ENCODE results near the gene CCDC80.

CCDC80 gene

GRCh38 chr3:112607863-112608262 is 33.1 kb downstream of the CCDC80 start:
- no peak for TF ChIP-seq CTCF (IDR thresholded peaks at IDR 0.05; ENCODE audit: insufficient read depth, low read length, poor library complexity, severe bottlenecking)
- Histone ChIP-seq H3K27me3 (replicated peaks; ENCODE audit: control insufficient read depth, insufficient read depth, low read length) (no peaks in the 10 kb centered on the region; the same call in 1 of the 2 replicates), H3K36me3 (ENCODE audit: control insufficient read depth, insufficient read depth, low read length) (no peaks in the 10 kb centered on the region), H3K4me3 (replicated peaks; ENCODE audit: low read depth, low read length) (no peak overlapping the region)
- no peak for DNase-seq (ENCODE audit: extremely low read depth, insufficient read length)

GRCh38 chr3:112606098-112606497 is 34.8 kb downstream of the CCDC80 start:
- no peak for TF ChIP-seq CTCF (IDR thresholded peaks at IDR 0.05; ENCODE audit: insufficient read depth, low read length, poor library complexity, severe bottlenecking)
- Histone ChIP-seq H3K4me3 (replicated peaks; ENCODE audit: low read depth, low read length) (no peak overlapping the region), H3K27me3 (replicated peaks; ENCODE audit: control insufficient read depth, insufficient read depth, low read length) (no peaks in the 10 kb centered on the region), H3K36me3 (ENCODE audit: control insufficient read depth, insufficient read depth, low read length) (no peaks in the 10 kb centered on the region)
- no peak for DNase-seq (ENCODE audit: extremely low read depth, insufficient read length)

- no peak for DNase-seq (ENCODE audit: extremely low read depth, insufficient read length)
- H3K4me3 ChIP-seq (replicated peaks; ENCODE audit: low read depth, low read length): no peak overlapping the region
- H3K27me3 ChIP-seq (replicated peaks; ENCODE audit: control insufficient read depth, insufficient read depth, low read length): no peaks in the 10 kb centered on the region
- TF ChIP-seq CTCF (IDR thresholded peaks at IDR 0.05; ENCODE audit: insufficient read depth, low read length, poor library complexity, severe bottlenecking): no peak
- H3K36me3 ChIP-seq (ENCODE audit: control insufficient read depth, insufficient read depth, low read length): no peaks in the 10 kb centered on the region
Measured at GRCh38 chr3:112605285-112605684, 35.7 kb downstream of the CCDC80 start.

GRCh38 chr3:112604536-112604935 is 36.4 kb downstream of the CCDC80 start:
- no peak for TF ChIP-seq CTCF (IDR thresholded peaks at IDR 0.05; ENCODE audit: insufficient read depth, low read length, poor library complexity, severe bottlenecking)
- no peaks in the 10 kb centered on the region for H3K36me3 ChIP-seq (ENCODE audit: control insufficient read depth, insufficient read depth, low read length)
- no peak for DNase-seq (ENCODE audit: extremely low read depth, insufficient read length)
- no peaks in the 10 kb centered on the region for H3K27me3 ChIP-seq (replicated peaks; ENCODE audit: control insufficient read depth, insufficient read depth, low read length)
- H3K4me3 ChIP-seq (replicated peaks; ENCODE audit: low read depth, low read length): no peak overlapping the region

GRCh38 chr3:112602217-112602838 is 38.6 kb downstream of the CCDC80 start:
- Histone ChIP-seq H3K36me3 (ENCODE audit: control insufficient read depth, insufficient read depth, low read length) (no peaks in the 10 kb centered on the region), H3K4me3 (replicated peaks; ENCODE audit: low read depth, low read length) (no peak overlapping the region), H3K27me3 (replicated peaks; ENCODE audit: control insufficient read depth, insufficient read depth, low read length) (no peaks in the 10 kb centered on the region)
- DNase-seq (ENCODE audit: extremely low read depth, insufficient read length): peak; percentile 11
- TF ChIP-seq CTCF (IDR thresholded peaks at IDR 0.05; ENCODE audit: insufficient read depth, low read length, poor library complexity, severe bottlenecking): no peak

GRCh38 chr3:112598731-112599130 is 42.2 kb downstream of the CCDC80 start:
- H3K36me3 ChIP-seq (ENCODE audit: control insufficient read depth, insufficient read depth, low read length): no peaks in the 10 kb centered on the region
- no peaks in the 10 kb centered on the region for H3K27me3 ChIP-seq (replicated peaks; ENCODE audit: control insufficient read depth, insufficient read depth, low read length)
- no peak overlapping the region for H3K4me3 ChIP-seq (replicated peaks; ENCODE audit: low read depth, low read length)
- no peak for TF ChIP-seq CTCF (IDR thresholded peaks at IDR 0.05; ENCODE audit: insufficient read depth, low read length, poor library complexity, severe bottlenecking)
- DNase-seq (ENCODE audit: extremely low read depth, insufficient read length): no peak
